Activated CD4-positive, alpha-beta T cell treated with anti-CD3 and anti-CD28 coated beads for 24 hours (primary cell): ENCODE data around the gene FGGY.
"Not testable (repeated sequence)": the region's sequence is repeated elsewhere in the genome, so short reads cannot be mapped to it uniquely, and the experiment has no call there.

ENCODE experiments used
- DNase-seq, 2 donors: peaks; one replicate each; pipeline ENCODE4 v3.0.0-alpha.2; 2020; ENCODE audit warnings: low read depth in 2 of 2

Gene FGGY

DNA sequence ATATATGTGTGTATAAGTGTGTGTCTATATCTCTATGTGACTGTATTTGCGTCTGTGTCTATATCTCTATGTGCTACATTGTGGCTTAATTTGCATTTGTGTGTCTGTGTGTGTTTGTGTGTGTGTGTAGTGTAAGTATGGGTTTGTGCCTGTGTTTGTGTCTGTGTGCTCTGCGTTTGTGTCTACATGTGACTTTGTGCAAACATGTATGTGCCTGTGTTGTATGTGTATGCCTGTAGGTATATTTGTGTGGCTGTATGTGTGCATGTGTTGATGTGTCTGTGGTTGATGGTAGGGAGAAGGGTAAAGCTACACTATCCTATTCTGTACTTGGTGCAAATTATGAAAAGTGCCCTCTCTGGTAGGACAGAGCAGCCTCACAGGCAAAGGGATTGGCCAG is 7.3 kb upstream of the FGGY start:
- no peak for DNase-seq

GRCh38 chr1:59290193-59290949 is 6.5 kb upstream of the FGGY start:
- DNase-seq = no peak

DNA sequence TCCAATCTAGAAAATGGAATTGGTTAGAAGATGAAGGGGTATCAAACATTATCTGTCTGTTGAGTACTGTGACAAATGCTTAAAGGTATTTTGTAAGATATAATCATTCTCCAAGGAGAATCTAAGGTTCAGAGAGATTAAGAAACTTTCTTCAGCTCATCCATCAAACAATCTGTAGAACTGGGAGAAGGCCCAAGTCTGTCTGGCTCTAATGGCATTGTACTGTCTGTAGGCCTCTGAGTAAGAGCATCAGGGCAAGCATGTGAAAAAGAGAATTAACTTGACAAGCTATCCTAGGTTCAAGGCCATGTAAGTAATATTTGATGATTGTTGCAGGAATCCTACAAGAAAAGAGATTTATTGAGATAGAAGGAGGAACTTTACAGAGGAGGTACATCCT is 5.3 kb upstream of the FGGY start:
- no peak for DNase-seq

- DNase-seq = no peak
These were observed 4.3 kb upstream of the FGGY start for GRCh38 chr1:59292562-59292961.

DNA sequence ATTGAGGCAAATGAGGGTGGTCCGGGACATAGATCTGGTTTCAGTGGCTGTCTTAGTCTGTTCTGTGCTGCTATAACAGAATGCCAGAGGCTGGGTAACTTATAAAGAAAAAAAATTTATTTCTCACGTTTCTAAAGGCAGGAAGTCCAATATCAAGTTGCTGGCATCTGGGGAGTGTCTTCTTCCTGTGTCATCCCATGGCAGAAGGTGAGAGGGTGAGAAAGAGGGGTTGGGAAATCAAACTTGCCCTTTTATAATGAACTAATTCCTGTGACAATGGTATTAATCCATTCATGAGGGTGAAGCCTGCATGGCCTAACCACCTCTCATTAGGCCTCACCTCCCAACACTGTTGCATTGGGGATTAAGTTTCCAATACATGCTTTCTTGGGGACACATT is 3.7 kb upstream of the FGGY start:
- DNase-seq = no peak

DNA sequence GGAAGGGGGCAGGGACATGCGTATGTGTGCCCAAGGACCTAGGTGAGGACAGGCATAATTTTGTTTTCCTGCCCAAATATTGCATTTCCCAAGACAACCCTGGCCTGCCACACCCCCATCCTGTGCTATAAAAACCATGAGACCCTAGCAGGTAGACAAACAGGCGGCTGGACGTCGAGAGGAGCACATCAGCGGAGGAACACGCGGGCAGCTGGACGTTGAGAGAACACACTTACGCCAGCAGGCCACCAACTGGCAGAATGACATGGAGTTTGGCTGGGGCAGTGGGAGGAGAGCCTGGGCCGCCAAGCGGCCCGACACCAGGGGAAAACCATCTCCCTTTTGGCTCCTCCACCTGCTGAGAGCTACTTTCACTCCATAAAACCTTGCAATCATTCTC is 3.0 kb upstream of the FGGY start:
- DNase-seq = no peak

- DNase-seq = no peak
These were observed 2.5 kb upstream of the FGGY start for GRCh38 chr1:59294423-59294822.

DNA sequence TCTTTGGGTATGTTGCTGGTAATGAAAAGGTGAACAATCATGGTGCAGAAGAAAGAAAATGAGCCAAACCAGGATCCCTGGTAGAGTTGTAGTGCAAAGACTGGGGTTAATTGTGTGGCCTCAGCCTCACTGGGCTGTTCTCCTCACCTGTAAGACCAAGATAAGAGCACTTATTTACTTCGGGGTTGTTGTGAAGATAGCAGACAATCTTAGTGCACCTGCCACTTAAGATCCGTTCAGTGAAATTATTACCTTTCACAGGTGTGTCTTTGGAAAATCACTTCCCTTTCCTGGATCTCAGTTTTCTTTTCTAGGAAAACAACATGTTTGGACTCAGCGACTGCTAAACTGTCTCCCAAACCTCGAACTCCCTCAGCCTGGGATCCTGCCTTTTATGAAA is 1.3 kb upstream of the FGGY start:
- DNase-seq = no peak

DNA sequence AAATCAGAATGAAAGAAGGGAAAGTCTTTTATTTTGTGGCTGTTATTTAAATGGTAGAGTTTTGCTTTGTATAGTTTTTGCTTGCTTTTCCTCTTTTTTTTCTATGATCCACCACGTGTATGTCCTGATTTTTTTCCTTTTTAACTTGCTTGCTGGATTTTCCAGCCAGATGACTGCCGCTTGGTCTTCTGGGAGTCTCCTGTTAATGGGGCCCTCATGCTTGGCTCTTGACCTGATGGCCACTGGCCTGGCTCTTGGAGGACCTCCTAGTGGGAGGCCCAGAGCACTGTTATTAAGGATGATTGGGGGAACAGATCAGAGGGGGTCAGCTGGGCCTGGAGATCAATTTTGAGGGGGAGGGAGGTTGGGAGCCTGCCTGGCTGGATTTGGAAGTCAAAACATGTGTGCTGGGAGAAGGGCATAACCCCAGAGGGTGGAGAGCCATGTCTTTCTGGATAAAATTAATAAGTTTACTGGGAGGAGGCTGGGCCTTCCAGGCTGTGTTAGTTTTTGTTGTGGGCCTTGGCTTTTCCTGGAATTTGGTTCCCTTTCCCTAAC is 1.2 kb downstream of the FGGY start:
- no peak for DNase-seq

DNA sequence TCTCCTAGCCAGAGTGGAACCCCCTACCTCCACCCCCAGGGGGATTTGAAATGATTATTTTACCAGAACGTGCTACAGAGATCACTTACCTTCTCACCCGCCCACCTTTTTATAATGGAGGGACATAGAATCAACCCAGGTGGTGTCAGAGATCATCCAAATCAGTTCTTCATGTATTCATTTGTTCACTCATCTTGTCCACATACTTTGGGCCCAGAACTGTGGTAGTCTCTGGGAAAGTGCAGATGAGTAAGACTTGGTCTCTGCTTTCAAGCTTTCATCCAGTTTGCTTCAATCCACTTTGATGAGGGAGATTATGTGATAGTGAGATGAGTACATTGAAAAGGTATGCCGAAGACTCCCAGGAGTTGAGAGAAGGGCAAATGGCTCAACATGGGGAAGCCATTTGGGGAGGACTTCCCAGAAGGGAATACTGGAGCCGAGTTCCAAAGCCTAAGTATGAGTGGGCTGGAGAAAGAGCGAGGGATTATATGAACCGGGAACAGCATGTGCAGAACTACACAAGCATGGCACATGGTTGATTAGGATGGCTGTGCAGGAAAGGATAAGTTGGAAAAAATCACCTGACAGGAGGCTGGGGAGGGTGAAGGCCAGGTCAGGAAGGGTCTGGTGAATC is 1.9 kb downstream of the FGGY start:
- no peak for DNase-seq

- DNase-seq = not testable (repeated sequence)
These were observed 2.8 kb downstream of the FGGY start for GRCh38 chr1:59299670-59300069.

DNA sequence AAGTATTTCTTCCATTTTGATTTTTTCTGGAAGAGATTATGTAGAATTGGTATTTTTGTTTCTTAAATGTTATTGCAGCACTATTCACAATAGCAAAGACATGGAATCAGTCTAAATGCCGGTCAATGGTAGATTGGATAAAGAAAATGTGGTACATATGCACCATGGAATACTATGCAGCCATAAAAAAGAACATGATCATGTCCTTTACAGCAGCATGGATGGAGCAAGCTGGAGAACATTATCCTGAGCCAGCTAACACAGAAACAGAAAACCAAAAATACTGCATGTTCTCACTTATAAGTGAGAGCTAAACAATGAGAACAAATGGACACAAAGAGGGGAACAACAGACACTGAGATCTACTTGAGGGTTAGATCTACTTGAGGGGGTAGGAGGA is 5.4 kb downstream of the FGGY start:
- no peak for DNase-seq

GRCh38 chr1:59302871-59303270 is 6.0 kb downstream of the FGGY start:
- DNase-seq = no peak

DNA sequence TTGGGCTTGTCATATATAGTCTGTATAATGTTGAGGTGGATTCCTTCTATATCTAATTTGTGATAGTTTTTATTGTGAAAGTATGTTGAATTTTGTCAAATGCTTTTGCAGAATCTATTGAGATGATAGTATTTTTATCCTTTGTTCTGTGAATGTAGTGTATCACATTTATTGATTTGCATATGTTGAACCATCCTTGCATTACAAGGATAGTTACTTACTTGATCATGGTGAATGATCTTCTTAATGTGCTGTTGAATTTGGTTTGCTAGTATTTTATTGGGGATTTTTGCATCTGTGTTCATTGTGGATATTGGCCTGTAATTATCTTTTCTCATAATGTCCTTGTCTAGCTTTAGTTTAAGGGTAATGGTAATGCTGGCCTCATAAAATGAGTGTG is 8.3 kb downstream of the FGGY start:
- DNase-seq = no peak

DNA sequence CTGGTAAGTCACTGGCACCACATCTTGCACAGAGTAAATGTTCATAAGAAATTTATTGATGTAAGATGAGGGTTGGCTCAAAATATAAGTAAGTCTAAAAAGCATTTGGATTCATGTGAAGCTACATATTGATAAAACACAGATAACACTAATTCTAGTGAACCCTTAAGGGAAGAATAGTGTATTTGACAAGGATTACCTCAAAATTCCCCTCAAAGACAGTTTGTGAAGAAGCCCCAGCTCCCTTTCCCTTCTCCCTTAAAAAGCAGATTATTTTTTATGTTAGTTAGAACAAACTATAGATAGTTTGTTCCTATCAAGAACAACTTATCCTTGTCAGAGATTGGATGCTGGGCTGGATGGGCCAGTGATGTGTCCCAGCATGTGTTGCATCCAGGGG is 10.7 kb downstream of the FGGY start:
- DNase-seq = no peak

DNA sequence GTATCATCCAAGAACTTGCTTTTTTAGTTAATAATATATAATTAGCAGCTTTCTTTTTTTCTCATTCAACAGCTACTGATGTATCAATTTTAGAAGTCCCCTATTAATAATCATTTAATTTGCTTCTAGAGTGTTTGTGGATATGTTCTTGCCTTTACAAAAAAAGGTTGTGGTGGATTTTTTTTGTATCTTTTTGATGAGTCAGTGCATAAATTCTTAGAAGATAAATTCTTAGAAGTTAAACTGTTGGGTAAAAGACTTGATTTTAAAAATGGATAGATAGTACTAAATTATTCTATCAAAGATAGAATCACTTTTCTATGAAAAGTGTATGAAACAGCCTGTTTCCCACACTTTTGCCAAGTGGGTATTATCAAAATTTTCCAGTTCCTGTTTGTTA is 11.9 kb downstream of the FGGY start:
- DNase-seq = no peak

GRCh38 chr1:59309392-59309791 is 12.5 kb downstream of the FGGY start:
- no peak for DNase-seq

DNA sequence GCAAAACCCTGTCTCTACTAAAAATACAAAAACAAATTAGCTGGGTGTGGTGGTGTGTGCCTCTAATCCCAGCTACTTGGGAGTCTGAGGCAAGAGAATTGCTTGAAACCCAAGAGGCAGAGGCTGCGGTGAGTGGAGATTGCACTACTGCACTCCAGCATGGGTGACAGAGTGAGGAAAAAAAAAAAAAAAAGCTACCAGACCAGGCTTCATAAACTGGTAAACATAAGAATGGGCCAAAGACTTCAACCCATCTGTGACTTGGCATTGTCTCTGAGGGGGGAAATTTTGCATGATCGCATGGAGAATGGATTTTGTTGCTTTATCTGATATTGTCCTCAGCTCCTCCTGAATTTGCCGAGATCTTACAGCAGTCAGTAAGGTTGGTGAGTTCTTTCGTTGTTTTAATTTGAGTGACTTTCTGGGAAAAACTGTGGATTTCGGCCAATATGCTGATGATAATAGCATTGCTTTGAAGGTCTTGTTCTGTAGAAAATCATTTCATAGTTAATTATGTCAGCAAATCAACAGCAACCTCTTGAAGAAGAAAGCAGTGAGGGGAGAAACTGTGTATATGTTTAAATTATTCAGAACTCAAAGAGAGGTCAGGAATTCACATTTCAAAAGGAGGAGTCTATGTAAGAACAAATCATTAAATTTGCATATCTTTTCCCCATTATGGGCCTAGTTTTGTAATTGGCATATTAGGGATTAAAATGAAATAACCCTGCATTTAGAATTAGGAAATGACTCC is 13.1 kb downstream of the FGGY start:
- no peak for DNase-seq

DNA sequence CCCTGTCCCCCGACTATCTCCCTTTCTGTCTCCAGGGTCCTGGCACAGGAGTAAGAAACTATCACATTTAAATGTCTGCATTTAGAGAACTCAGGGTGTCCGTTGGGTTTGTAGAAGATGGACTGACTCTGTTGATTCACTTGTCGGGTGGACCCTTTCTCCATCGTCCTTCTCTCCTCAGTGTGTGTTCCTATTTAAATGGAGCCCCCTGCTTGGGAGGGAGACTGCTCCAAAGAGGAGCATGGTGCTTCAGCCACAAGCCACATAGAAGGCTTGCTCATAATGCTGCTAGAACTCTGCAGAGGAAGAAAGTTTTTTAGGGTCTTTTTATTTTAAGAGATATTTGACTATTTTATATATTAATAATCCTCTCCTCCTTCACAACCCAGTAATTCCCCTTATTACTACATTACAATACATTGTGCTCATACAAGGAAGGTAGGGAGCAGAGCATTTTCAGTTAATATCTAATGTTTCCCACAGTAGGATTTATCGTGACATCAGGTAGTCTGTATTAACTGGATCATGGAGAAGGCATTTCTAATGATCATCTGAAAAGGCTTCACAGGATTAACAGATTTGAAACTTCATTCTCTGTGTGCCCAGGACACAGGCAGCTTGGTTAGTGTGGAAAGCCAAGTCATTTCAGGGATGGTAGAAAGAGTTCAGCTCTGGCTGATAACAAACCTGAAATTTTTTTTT is 13.8 kb downstream of the FGGY start:
- no peak for DNase-seq

- DNase-seq = no peak
These were observed 18.1 kb downstream of the FGGY start for GRCh38 chr1:59314776-59315528.
